ENCODE data around the gene NPLOC4.

NPLOC4 gene

DNA sequence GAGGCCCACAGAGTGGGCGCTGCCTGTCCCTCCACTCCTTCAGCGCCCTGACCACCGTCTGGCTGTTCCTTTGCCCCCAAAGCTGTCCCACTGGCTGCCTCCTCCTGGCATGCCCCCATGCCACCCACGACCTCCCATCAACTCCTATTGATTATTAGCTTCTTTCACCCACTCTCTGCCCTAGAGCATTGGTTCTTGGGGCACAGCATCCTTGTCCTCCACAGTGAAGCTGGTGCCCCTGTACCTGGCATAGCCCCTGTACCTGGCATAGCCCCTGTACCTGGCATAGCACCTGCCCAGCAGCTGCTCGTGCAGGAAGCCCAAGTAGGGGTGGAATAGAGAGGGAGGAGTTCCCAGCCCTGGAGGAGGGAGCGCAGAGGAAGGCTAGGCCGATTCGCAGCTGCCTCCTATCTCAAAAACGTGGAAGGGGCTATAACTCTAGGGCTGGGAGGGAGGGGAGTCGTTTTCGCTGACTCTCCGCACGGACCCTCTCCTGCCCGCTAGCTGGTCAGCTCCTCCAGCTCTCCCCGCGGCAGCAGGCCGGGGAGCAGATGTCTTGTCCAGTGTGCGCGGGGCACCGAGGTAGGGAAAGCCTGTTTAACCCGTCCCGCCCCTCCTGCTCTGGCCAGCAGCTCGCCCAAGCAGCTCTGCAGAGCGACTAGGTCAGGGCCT is 118.7 kb downstream of the NPLOC4 start:
- Histone ChIP-seq H3K9me3 (ENCODE audit: insufficient read depth, low read length) (no peaks in the 10 kb centered on the region), H3F3A (ENCODE audit: insufficient read depth) (peaks cover 50% of the 10 kb centered on the region), H3K27me3 (ENCODE audit: low read length) (no peaks in the 10 kb centered on the region), H3K9ac (ENCODE audit: low read length) (peak overlapping the region; percentile 89), H3K79me2 (ENCODE audit: insufficient read depth, low read length) (no peaks in the 10 kb centered on the region), H3K36me3 (ENCODE audit: low read length) (no peaks in the 10 kb centered on the region), H3K9me2 (replicated peaks; ENCODE audit: insufficient read depth, low read length) (no peaks in the 10 kb centered on the region), H3K4me3 (ENCODE audit: insufficient read depth, low read length, poor library complexity, severe bottlenecking) (peak overlapping the region; percentile 25), H2AFZ (ENCODE audit: low read depth, low read length, severe bottlenecking) (no peak overlapping the region), H3K27ac (ENCODE audit: low read depth, low read length) (peak overlapping the region; percentile 95), H3K4me2 (ENCODE audit: low read depth, low read length, poor library complexity, severe bottlenecking) (peak overlapping the region; percentile 71), H4K20me1 (ENCODE audit: low read depth, low read length) (no peaks in the 10 kb centered on the region)
- TF ChIP-seq CTCF (IDR thresholded peaks at IDR 0.05; ENCODE audit: insufficient read depth, low read length, poor library complexity, severe bottlenecking) (no peak), EZH2phosphoT487 (conservative IDR thresholded peaks at IDR 0.05; ENCODE audit: low read length) (no peak)

- H3K9ac ChIP-seq (ENCODE audit: low read length), result peak overlapping the region; percentile 89
- H3K79me2 ChIP-seq (ENCODE audit: insufficient read depth, low read length), result peaks cover under 1% of the 10 kb centered on the region; the same call in 1 of the 2 replicates
- peaks cover 53% of the 10 kb centered on the region for H3F3A ChIP-seq (ENCODE audit: insufficient read depth)
- H3K9me3 ChIP-seq (ENCODE audit: insufficient read depth, low read length), result no peaks in the 10 kb centered on the region
- peak overlapping the region; percentile 25 for H3K4me3 ChIP-seq (ENCODE audit: insufficient read depth, low read length, poor library complexity, severe bottlenecking)
- no peak overlapping the region for H2AFZ ChIP-seq (ENCODE audit: low read depth, low read length, severe bottlenecking)
- no peaks in the 10 kb centered on the region for H3K9me2 ChIP-seq (replicated peaks; ENCODE audit: insufficient read depth, low read length)
- H4K20me1 ChIP-seq (ENCODE audit: low read depth, low read length), result no peaks in the 10 kb centered on the region
- H3K36me3 ChIP-seq (ENCODE audit: low read length), result no peaks in the 10 kb centered on the region
- TF ChIP-seq CTCF (IDR thresholded peaks at IDR 0.05; ENCODE audit: insufficient read depth, low read length, poor library complexity, severe bottlenecking) (no peak), EZH2phosphoT487 (conservative IDR thresholded peaks at IDR 0.05; ENCODE audit: low read length) (no peak)
- peak overlapping the region; percentile 71 for H3K4me2 ChIP-seq (ENCODE audit: low read depth, low read length, poor library complexity, severe bottlenecking)
- H3K27ac ChIP-seq (ENCODE audit: low read depth, low read length), result peak overlapping the region; percentile 95
- H3K27me3 ChIP-seq (ENCODE audit: low read length), result no peaks in the 10 kb centered on the region
Measured at GRCh38 chr17:81517339-81518112, 119.4 kb downstream of the NPLOC4 start.

GRCh38 chr17:81517009-81517338 is 119.9 kb downstream of the NPLOC4 start:
- Histone ChIP-seq H3K27ac (ENCODE audit: low read depth, low read length) (peak overlapping the region; percentile 95), H3K27me3 (ENCODE audit: low read length) (no peaks in the 10 kb centered on the region)

More at GRCh38 chr17:81517009-81517338, 119.9 kb downstream of the NPLOC4 start:
- H4K20me1 ChIP-seq (ENCODE audit: low read depth, low read length), result peaks cover 2% of the 10 kb centered on the region; the same call in 1 of the 2 replicates
- peak overlapping the region; percentile 11 for H3K4me3 ChIP-seq (ENCODE audit: insufficient read depth, low read length, poor library complexity, severe bottlenecking)
- no peak overlapping the region for H2AFZ ChIP-seq (ENCODE audit: low read depth, low read length, severe bottlenecking)
- no peaks in the 10 kb centered on the region for H3K9me3 ChIP-seq (ENCODE audit: insufficient read depth, low read length)
- H3K9me2 ChIP-seq (replicated peaks; ENCODE audit: insufficient read depth, low read length), result no peaks in the 10 kb centered on the region
- peak overlapping the region; percentile 89 for H3K9ac ChIP-seq (ENCODE audit: low read length)
- no peak for TF ChIP-seq CTCF (IDR thresholded peaks at IDR 0.05; ENCODE audit: insufficient read depth, low read length, poor library complexity, severe bottlenecking)
- no peak for TF ChIP-seq EZH2phosphoT487 (conservative IDR thresholded peaks at IDR 0.05; ENCODE audit: low read length)
- peaks cover 6% of the 10 kb centered on the region for H3K79me2 ChIP-seq (ENCODE audit: insufficient read depth, low read length)
- H3F3A ChIP-seq (ENCODE audit: insufficient read depth), result peaks cover 53% of the 10 kb centered on the region
- H3K36me3 ChIP-seq (ENCODE audit: low read length), result peaks cover 3% of the 10 kb centered on the region
- H3K4me2 ChIP-seq (ENCODE audit: low read depth, low read length, poor library complexity, severe bottlenecking), result peak overlapping the region; percentile 71
